Right lobe of liver (tissue), 4 donors: Measurements from ENCODE around the gene FCGR3A.
"Not testable (repeated sequence)": the region's sequence is repeated elsewhere in the genome, so short reads cannot be mapped to it uniquely, and the experiment has no call there.

Experiments used
- POLR2A ChIP-seq: fragments of 450-650 bp; IDR thresholded peaks from one replicate; pipeline ENCODE4 v1.6.1; 2017; ENCODE audit warnings: antibody characterized with exemption, mild to moderate bottlenecking
- TF ChIP-seq, protein P1 (sequence below), 4 donors: fragments of 200-600 bp in 3 of 4; fragments of 450-650 bp in 1 of 4; IDR thresholded peaks; one replicate each; pipeline versions ENCODE4 v1.5.1 to v1.8.0; 2016 to 2022; ENCODE audit warnings: antibody characterized with exemption in 4 of 4, mild to moderate bottlenecking in 2 of 4
- donor health status: DM: no; HTN: no; CAD: no.
- donor health status: DM: no; HTN: no; CAD: no.
- donor health status: DM: no; HTN: yes; CAD: no.

DNA sequence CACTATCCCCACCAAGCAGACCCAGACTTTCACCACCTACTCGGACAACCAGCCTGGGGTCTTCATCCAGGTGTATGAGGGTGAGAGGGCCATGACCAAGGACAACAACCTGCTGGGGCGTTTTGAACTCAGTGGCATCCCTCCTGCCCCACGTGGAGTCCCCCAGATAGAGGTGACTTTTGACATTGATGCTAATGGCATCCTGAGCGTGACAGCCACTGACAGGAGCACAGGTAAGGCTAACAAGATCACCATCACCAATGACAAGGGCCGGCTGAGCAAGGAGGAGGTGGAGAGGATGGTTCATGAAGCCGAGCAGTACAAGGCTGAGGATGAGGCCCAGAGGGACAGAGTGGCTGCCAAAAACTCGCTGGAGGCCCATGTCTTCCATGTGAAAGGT, 23.7 kb downstream of the FCGR3A start:
- TF ChIP-seq POLR2A = not testable (repeated sequence)
- TF ChIP-seq, protein P1, sequence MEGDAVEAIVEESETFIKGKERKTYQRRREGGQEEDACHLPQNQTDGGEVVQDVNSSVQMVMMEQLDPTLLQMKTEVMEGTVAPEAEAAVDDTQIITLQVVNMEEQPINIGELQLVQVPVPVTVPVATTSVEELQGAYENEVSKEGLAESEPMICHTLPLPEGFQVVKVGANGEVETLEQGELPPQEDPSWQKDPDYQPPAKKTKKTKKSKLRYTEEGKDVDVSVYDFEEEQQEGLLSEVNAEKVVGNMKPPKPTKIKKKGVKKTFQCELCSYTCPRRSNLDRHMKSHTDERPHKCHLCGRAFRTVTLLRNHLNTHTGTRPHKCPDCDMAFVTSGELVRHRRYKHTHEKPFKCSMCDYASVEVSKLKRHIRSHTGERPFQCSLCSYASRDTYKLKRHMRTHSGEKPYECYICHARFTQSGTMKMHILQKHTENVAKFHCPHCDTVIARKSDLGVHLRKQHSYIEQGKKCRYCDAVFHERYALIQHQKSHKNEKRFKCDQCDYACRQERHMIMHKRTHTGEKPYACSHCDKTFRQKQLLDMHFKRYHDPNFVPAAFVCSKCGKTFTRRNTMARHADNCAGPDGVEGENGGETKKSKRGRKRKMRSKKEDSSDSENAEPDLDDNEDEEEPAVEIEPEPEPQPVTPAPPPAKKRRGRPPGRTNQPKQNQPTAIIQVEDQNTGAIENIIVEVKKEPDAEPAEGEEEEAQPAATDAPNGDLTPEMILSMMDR (IDR thresholded peaks at IDR 0.05) = not testable (repeated sequence)
